ENCODE data around the gene GAREM2.

The GAREM2 gene

GRCh38 chr2:26214759-26215158 lies 41.9 kb downstream of the GAREM2 start:
- no peak overlapping the region for H3K4me3 ChIP-seq
- TF ChIP-seq CTCF (IDR thresholded peaks at IDR 0.05) = no peak
- no peak overlapping the region for H3K27ac ChIP-seq
- no peak for DNase-seq (ENCODE audit: low spot score)

- no peak for TF ChIP-seq CTCF (IDR thresholded peaks at IDR 0.05)
- Histone ChIP-seq H3K27ac (no peak overlapping the region), H3K4me3 (no peak overlapping the region)
- DNase-seq (ENCODE audit: low spot score) = no peak
These were observed 42.9 kb downstream of the GAREM2 start for GRCh38 chr2:26215833-26216232.

GRCh38 chr2:26216587-26216986 lies 43.7 kb downstream of the GAREM2 start:
- H3K27ac ChIP-seq = no peak overlapping the region
- DNase-seq (ENCODE audit: low spot score) = no peak
- no peak overlapping the region for H3K4me3 ChIP-seq
- no peak for TF ChIP-seq CTCF (IDR thresholded peaks at IDR 0.05)

- H3K27ac ChIP-seq = no peak overlapping the region
- no peak for TF ChIP-seq CTCF (IDR thresholded peaks at IDR 0.05)
- H3K4me3 ChIP-seq = no peak overlapping the region
- no peak for DNase-seq (ENCODE audit: low spot score)
These were observed 44.8 kb downstream of the GAREM2 start for GRCh38 chr2:26217720-26218119.

GRCh38 chr2:26223018-26223417 lies 50.1 kb downstream of the GAREM2 start:
- DNase-seq (ENCODE audit: low spot score) = no peak
- no peak for TF ChIP-seq CTCF (IDR thresholded peaks at IDR 0.05)
- no peak overlapping the region for H3K4me3 ChIP-seq
- H3K27ac ChIP-seq = no peak overlapping the region

GRCh38 chr2:26224095-26224494 lies 51.2 kb downstream of the GAREM2 start:
- no peak for TF ChIP-seq CTCF (IDR thresholded peaks at IDR 0.05)
- Histone ChIP-seq H3K27ac (no peak overlapping the region), H3K4me3 (no peak overlapping the region)
- DNase-seq (ENCODE audit: low spot score) = no peak

GRCh38 chr2:26229595-26229994 lies 56.7 kb downstream of the GAREM2 start:
- no peak overlapping the region for H3K4me3 ChIP-seq
- DNase-seq (ENCODE audit: low spot score) = no peak
- TF ChIP-seq CTCF (IDR thresholded peaks at IDR 0.05) = no peak
- H3K27ac ChIP-seq = no peak overlapping the region

Data from coronary artery (tissue), 2 donors.